SU-DHL-6 (cell line): ENCODE data around the gene NAA40.

ENCODE experiments used
- EZH2phosphoT487 ChIP-seq: fragments of 200-600 bp; sonication (generic), shearing (Covaris generic); conservative IDR thresholded peaks from 2 replicates; pipeline ENCODE4 v1.6.1; 2018; ENCODE audit warnings: mild to moderate bottlenecking, antibody characterized with exemption, low read length, moderate library complexity, mixed read lengths
- TF ChIP-seq, protein P1 (sequence below): fragments of 200-600 bp; sonication (generic); IDR thresholded peaks from one replicate; pipeline ENCODE4 v1.5.1; 2017; ENCODE audit warnings: antibody characterized with exemption, mild to moderate bottlenecking, low read length, moderate library complexity; ENCODE audit not compliant: insufficient read depth, poor library complexity, severe bottlenecking

DNA sequence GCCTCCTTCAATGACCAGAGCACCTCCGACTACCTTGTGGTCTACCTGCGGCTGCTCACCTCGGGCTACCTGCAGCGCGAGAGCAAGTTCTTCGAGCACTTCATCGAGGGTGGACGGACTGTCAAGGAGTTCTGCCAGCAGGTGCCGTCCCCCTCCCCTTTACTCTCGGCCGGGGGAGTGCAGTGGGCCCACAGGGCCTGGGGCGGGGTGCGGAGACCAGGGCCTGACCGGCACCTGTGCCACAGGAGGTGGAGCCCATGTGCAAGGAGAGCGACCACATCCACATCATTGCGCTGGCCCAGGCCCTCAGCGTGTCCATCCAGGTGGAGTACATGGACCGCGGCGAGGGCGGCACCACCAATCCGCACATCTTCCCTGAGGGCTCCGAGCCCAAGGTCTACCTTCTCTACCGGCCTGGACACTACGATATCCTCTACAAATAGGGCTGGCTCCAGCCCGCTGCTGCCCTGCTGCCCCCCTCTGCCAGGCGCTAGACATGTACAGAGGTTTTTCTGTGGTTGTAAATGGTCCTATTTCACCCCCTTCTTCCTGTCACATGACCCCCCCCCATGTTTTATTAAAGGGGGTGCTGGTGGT, 58.4 kb downstream of the NAA40 start:
- TF ChIP-seq, protein P1, sequence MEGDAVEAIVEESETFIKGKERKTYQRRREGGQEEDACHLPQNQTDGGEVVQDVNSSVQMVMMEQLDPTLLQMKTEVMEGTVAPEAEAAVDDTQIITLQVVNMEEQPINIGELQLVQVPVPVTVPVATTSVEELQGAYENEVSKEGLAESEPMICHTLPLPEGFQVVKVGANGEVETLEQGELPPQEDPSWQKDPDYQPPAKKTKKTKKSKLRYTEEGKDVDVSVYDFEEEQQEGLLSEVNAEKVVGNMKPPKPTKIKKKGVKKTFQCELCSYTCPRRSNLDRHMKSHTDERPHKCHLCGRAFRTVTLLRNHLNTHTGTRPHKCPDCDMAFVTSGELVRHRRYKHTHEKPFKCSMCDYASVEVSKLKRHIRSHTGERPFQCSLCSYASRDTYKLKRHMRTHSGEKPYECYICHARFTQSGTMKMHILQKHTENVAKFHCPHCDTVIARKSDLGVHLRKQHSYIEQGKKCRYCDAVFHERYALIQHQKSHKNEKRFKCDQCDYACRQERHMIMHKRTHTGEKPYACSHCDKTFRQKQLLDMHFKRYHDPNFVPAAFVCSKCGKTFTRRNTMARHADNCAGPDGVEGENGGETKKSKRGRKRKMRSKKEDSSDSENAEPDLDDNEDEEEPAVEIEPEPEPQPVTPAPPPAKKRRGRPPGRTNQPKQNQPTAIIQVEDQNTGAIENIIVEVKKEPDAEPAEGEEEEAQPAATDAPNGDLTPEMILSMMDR, result no peak
- TF ChIP-seq EZH2phosphoT487, result no peak
